DND-41 (cell line): ENCODE data around the gene OCIAD2.
"Not testable (repeated sequence)": the region's sequence is repeated elsewhere in the genome, so short reads cannot be mapped to it uniquely, and the experiment has no call there.

Experiments used
- ATAC-seq: fragments of 200-7000 bp; cut with Tn5 transposase; 3 replicates; pipeline ENCODE4 v1.9.1; 2021; ENCODE audit warnings: low read depth; ENCODE audit not compliant: insufficient read depth
- DNase-seq: peaks from one replicate; pipeline ENCODE4 v3.0.0-alpha.2; 2020
- H2AFZ ChIP-seq: 2 replicates; pipeline ENCODE4 v1.6.0; 2012; ENCODE audit warnings: low read depth, low read length
- H3K27ac ChIP-seq: 2 replicates; pipeline ENCODE4 v1.5.1; 2012; ENCODE audit warnings: low read length, inconsistent platforms
- H3K27me3 ChIP-seq: fragments of 200-600 bp; sonication (generic); 2 replicates; pipeline ENCODE4 v1.6.0; 2012; ENCODE audit warnings: low read length, mild to moderate bottlenecking, inconsistent platforms; ENCODE audit not compliant: insufficient read depth, poor library complexity
- H3K36me3 ChIP-seq: 2 replicates; pipeline ENCODE4 v1.5.1; 2012; ENCODE audit warnings: low read length, inconsistent platforms; ENCODE audit not compliant: insufficient read depth
- H3K4me1 ChIP-seq: 2 replicates; pipeline ENCODE4 v1.5.1; 2012; ENCODE audit warnings: mild to moderate bottlenecking, low read length; ENCODE audit not compliant: insufficient read depth
- H3K4me2 ChIP-seq: 2 replicates; pipeline ENCODE4 v1.6.0; 2012; ENCODE audit warnings: mild to moderate bottlenecking, moderate library complexity, low read length, inconsistent platforms; ENCODE audit not compliant: insufficient read depth
- H3K4me3 ChIP-seq, 2 experiments: fragments of 200-600 bp in 1 of 2; shearing (Covaris generic) in 1 of 2; 2 replicates each; pipeline ENCODE4 v1.5.1; 2012 to 2016; ENCODE audit warnings: inconsistent platforms in 2 of 2, low read length in 2 of 2, mild to moderate bottlenecking in 2 of 2, low read depth in 1 of 2, moderate library complexity in 1 of 2
- H3K79me2 ChIP-seq: 2 replicates; pipeline ENCODE4 v1.6.0; 2012; ENCODE audit warnings: low read length, inconsistent platforms; ENCODE audit not compliant: insufficient read depth
- H3K9ac ChIP-seq: 2 replicates; pipeline ENCODE4 v1.6.0; 2012; ENCODE audit warnings: low read depth, mild to moderate bottlenecking, inconsistent platforms, low read length, moderate library complexity
- H3K9me3 ChIP-seq: 2 replicates; pipeline ENCODE4 v1.5.1; 2012; ENCODE audit warnings: low read length, moderate library complexity, mild to moderate bottlenecking, inconsistent platforms; ENCODE audit not compliant: insufficient read depth, severe bottlenecking
- H4K20me1 ChIP-seq: 2 replicates; pipeline ENCODE4 v1.6.0; 2012; ENCODE audit warnings: low read length; ENCODE audit not compliant: insufficient read depth
- CTCF ChIP-seq: IDR thresholded peaks from 2 replicates; pipeline ENCODE4 v1.5.1; 2012; ENCODE audit warnings: borderline replicate concordance, low read length, moderate library complexity, mild to moderate bottlenecking; ENCODE audit not compliant: poor library complexity, severe bottlenecking; ENCODE audit errors: extremely low read depth
- EZH2 ChIP-seq: IDR thresholded peaks from 3 replicates; pipeline ENCODE4 v1.6.1; 2012; ENCODE audit warnings: borderline replicate concordance, low read depth, mild to moderate bottlenecking, moderate library complexity, low read length, inconsistent platforms; ENCODE audit not compliant: severe bottlenecking

OCIAD2 gene

GRCh38 chr4:48898733-48899431, 7.7 kb downstream of the OCIAD2 start:
- H3K27ac ChIP-seq = no peak overlapping the region
- H3K9ac ChIP-seq = no peak overlapping the region
- H2AFZ ChIP-seq = no peak overlapping the region
- H4K20me1 ChIP-seq = no peaks in the 10 kb centered on the region
- H3K4me3 ChIP-seq = no peak overlapping the region
- H3K9me3 ChIP-seq = no peaks in the 10 kb centered on the region
- peaks cover 84% of the 10 kb centered on the region for H3K36me3 ChIP-seq
- no peak for DNase-seq
- TF ChIP-seq CTCF (no peak), EZH2 (no peak)
- no peaks in the 10 kb centered on the region for H3K4me1 ChIP-seq
- no peaks in the 10 kb centered on the region; the same call in 1 of the 2 replicates for H3K79me2 ChIP-seq
- H3K27me3 ChIP-seq = no peaks in the 10 kb centered on the region
- H3K4me2 ChIP-seq = no peak overlapping the region
- ATAC-seq = no peak

GRCh38 chr4:48896845-48897244, 9.7 kb downstream of the OCIAD2 start:
- Histone ChIP-seq H3K27me3 (no peaks in the 10 kb centered on the region), H3K27ac (no peak overlapping the region), H3K4me3 (no peak overlapping the region), H3K4me2 (no peak overlapping the region), H3K36me3 (peaks cover 88% of the 10 kb centered on the region), H2AFZ (no peak overlapping the region), H3K4me1 (no peaks in the 10 kb centered on the region), H3K79me2 (no peaks in the 10 kb centered on the region), H3K9ac (no peak overlapping the region), H3K9me3 (no peaks in the 10 kb centered on the region), H4K20me1 (no peaks in the 10 kb centered on the region)
- ATAC-seq = no peak
- no peak for TF ChIP-seq EZH2
- TF ChIP-seq CTCF = no peak
- DNase-seq = no peak

- H3K4me1 ChIP-seq = no peaks in the 10 kb centered on the region
- ATAC-seq = no peak
- H3K9ac ChIP-seq = no peak overlapping the region
- no peaks in the 10 kb centered on the region for H3K27me3 ChIP-seq
- H3K4me3 ChIP-seq = no peak overlapping the region
- no peaks in the 10 kb centered on the region for H4K20me1 ChIP-seq
- no peak overlapping the region for H2AFZ ChIP-seq
- H3K9me3 ChIP-seq = no peaks in the 10 kb centered on the region
- no peak overlapping the region for H3K27ac ChIP-seq
- H3K79me2 ChIP-seq = no peaks in the 10 kb centered on the region
- no peak overlapping the region for H3K4me2 ChIP-seq
- H3K36me3 ChIP-seq = peaks cover 51% of the 10 kb centered on the region
- no peak for DNase-seq
- TF ChIP-seq EZH2 (no peak), CTCF (no peak)
Measured at GRCh38 chr4:48891028-48891619, 15.4 kb downstream of the OCIAD2 start.

GRCh38 chr4:48889750-48890149, 16.8 kb downstream of the OCIAD2 start:
- not testable (repeated sequence) for H3K79me2 ChIP-seq

GRCh38 chr4:48881646-48882045, 24.9 kb downstream of the OCIAD2 start:
- H3K4me3 ChIP-seq, H3K4me1 ChIP-seq, ATAC-seq: not testable (repeated sequence)

More at GRCh38 chr4:48889750-48890149, 16.8 kb downstream of the OCIAD2 start:
- H3K9me3 ChIP-seq, H3K4me1 ChIP-seq, H2AFZ ChIP-seq, H4K20me1 ChIP-seq, H3K9ac ChIP-seq, H3K27me3 ChIP-seq, ATAC-seq, H3K4me3 ChIP-seq, H3K4me2 ChIP-seq, DNase-seq, H3K27ac ChIP-seq: not testable (repeated sequence)
- peaks cover 38% of the 10 kb centered on the region for H3K36me3 ChIP-seq

More at GRCh38 chr4:48881646-48882045, 24.9 kb downstream of the OCIAD2 start:
- not testable (repeated sequence) for H3K9ac ChIP-seq, H3K4me2 ChIP-seq, H2AFZ ChIP-seq, H3K27me3 ChIP-seq, H3K9me3 ChIP-seq, H3K79me2 ChIP-seq, H4K20me1 ChIP-seq, H3K36me3 ChIP-seq, DNase-seq, H3K27ac ChIP-seq
